Upper lobe of left lung (tissue), 4 donors: ENCODE measurements around the gene NNAT.

Experiments used
- CTCF ChIP-seq, 6 experiments: fragments of 450-650 bp in 4 of 6; fragments of 200-600 bp in 2 of 6; sonication (generic) in 2 of 6; IDR thresholded peaks; one replicate each; pipeline ENCODE4 v1.5.1; 2016 to 2019; ENCODE audit warnings: antibody characterized with exemption in 6 of 6
- EP300 ChIP-seq, 4 donors: sonication (generic); formaldehyde crosslinking; IDR thresholded peaks; one replicate each; pipeline ENCODE4 v1.5.1; 2017; ENCODE audit warnings: antibody characterized with exemption in 4 of 4, control low read depth in 2 of 4
- POLR2A ChIP-seq, 4 donors: fragments of 450-650 bp; IDR thresholded peaks; one replicate each; pipeline ENCODE4 v1.5.1; 2016 to 2017; ENCODE audit warnings: antibody characterized with exemption in 4 of 4, mild to moderate bottlenecking in 2 of 4
- POLR2AphosphoS5 ChIP-seq, 2 donors: sonication (generic); formaldehyde crosslinking; IDR thresholded peaks; one replicate each; pipeline ENCODE4 v1.5.1; 2017; ENCODE audit warnings: antibody characterized with exemption in 2 of 2

- TF ChIP-seq CTCF (IDR thresholded peaks at IDR 0.05) (no peak), POLR2A (IDR thresholded peaks at IDR 0.05) (no peak), POLR2AphosphoS5 (IDR thresholded peaks at IDR 0.05) (no peak), EP300 (IDR thresholded peaks at IDR 0.05) (no peak)
Observed at GRCh38 chr20:37518059-37518458, 3.0 kb upstream of the NNAT start.
